ENCODE data around the gene ANTXRL. TPM values are rescaled to one million over a fixed set of nuclear protein-coding genes. Genes with fewer than 3 reads are reported as not detected.
A peak's percentile ranks its signal among the peaks of the same experiment; 100 is the strongest.
"Not testable (repeated sequence)": the region's sequence is repeated elsewhere in the genome, so short reads cannot be mapped to it uniquely, and the experiment has no call there.

Gene ANTXRL
- total RNA-seq, 4 donors from 2014 or later = not detected

GRCh38 chr10:46311501-46311951, 24.7 kb downstream of the ANTXRL start:
- 62 to 66% methylated on average over 7 of the region's 7 CpGs for WGBS, 2 donors
- DNase-seq (ENCODE audit: low spot score in 2 of 2) = peak in 1 of 2 donors; percentile 84
- intact Hi-C loops (cut with DNase I; ENCODE audit: low total_unique reads) = no loop called here
- TF ChIP-seq CTCF (IDR thresholded peaks at IDR 0.05) (no peak), POLR2A (IDR thresholded peaks at IDR 0.05) (no peak)
- H3K4me3 ChIP-seq (ENCODE audit: low read depth, poor library complexity, severe bottlenecking) = no peak overlapping the region

- peak in 1 of 2 donors; percentile 70 for DNase-seq (ENCODE audit: low spot score in 2 of 2)
- WGBS, 2 donors = 64 to 75% methylated on average over 4 to 8 of the region's 9 CpGs
- intact Hi-C loops (cut with DNase I; ENCODE audit: low total_unique reads); H3K4me3 ChIP-seq (ENCODE audit: low read depth, poor library complexity, severe bottlenecking): not testable (repeated sequence)
These were observed 25.2 kb downstream of the ANTXRL start for GRCh38 chr10:46311961-46312431.

GRCh38 chr10:46312953-46313352, 26.2 kb downstream of the ANTXRL start:
- WGBS, 2 donors = 83 to 92% methylated on average over 3 of the region's 3 CpGs
- no peak for TF ChIP-seq POLR2A (IDR thresholded peaks at IDR 0.05)
- no peak for TF ChIP-seq CTCF (IDR thresholded peaks at IDR 0.05)
- intact Hi-C loops (cut with DNase I; ENCODE audit: low total_unique reads) = no loop called here
- peak in 1 of 2 donors; percentile 62 for DNase-seq (ENCODE audit: low spot score in 2 of 2)
- H3K4me3 ChIP-seq (ENCODE audit: low read depth, poor library complexity, severe bottlenecking) = no peak overlapping the region

GRCh38 chr10:46314071-46314470, 27.3 kb downstream of the ANTXRL start:
- H3K4me3 ChIP-seq (ENCODE audit: low read depth, poor library complexity, severe bottlenecking) = no peak overlapping the region
- DNase-seq (ENCODE audit: low spot score in 2 of 2) = no peak
- TF ChIP-seq CTCF (IDR thresholded peaks at IDR 0.05) = no peak
- no peak for TF ChIP-seq POLR2A (IDR thresholded peaks at IDR 0.05)
- intact Hi-C loops (cut with DNase I; ENCODE audit: low total_unique reads) = no loop called here
- WGBS, 2 donors = 82 to 89% methylated on average over 8 of the region's 8 CpGs

GRCh38 chr10:46315071-46315860, 28.5 kb downstream of the ANTXRL start:
- peak; percentile 46 to 79 for DNase-seq (ENCODE audit: low spot score in 2 of 2)
- intact Hi-C loops (cut with DNase I; ENCODE audit: low total_unique reads); H3K4me3 ChIP-seq (ENCODE audit: low read depth, poor library complexity, severe bottlenecking): not testable (repeated sequence)
- WGBS, 2 donors = 52 to 56% methylated on average over 6 to 9 of the region's 10 CpGs

GRCh38 chr10:46317370-46317769, 30.6 kb downstream of the ANTXRL start:
- 64 to 67% methylated on average over 5 of the region's 5 CpGs for WGBS, 2 donors
- no peak overlapping the region for H3K4me3 ChIP-seq (ENCODE audit: low read depth, poor library complexity, severe bottlenecking)
- no peak for TF ChIP-seq CTCF (IDR thresholded peaks at IDR 0.05)
- no peak for TF ChIP-seq POLR2A (IDR thresholded peaks at IDR 0.05)
- peak in 1 of 2 donors; percentile 48 for DNase-seq (ENCODE audit: low spot score in 2 of 2)
- intact Hi-C loops (cut with DNase I; ENCODE audit: low total_unique reads) = no loop called here

All from lower leg skin (tissue), 4 donors.